HepG2 (cell line): ENCODE results near the gene TRIM8. TPM values are rescaled to one million over a fixed set of nuclear protein-coding genes. Genes with fewer than 3 reads are reported as not detected.

Source experiments
- CBX5 ChIP-seq: sonication (generic); formaldehyde crosslinking; IDR thresholded peaks from 2 replicates; pipeline ENCODE4 v1.4.0; 2020; ENCODE audit warnings: missing genetic modification reagents, borderline replicate concordance
- CERS6 ChIP-seq: sonication (generic); formaldehyde crosslinking; IDR thresholded peaks from 2 replicates; pipeline ENCODE4 v1.5.0; 2020; ENCODE audit warnings: missing genetic modification reagents
- CHCHD3 ChIP-seq: sonication (generic); formaldehyde crosslinking; IDR thresholded peaks from 2 replicates; pipeline ENCODE4 v1.8.0; 2022; ENCODE audit warnings: mild to moderate bottlenecking, missing genetic modification reagents, moderate library complexity
- HDAC2 ChIP-seq: sonication (generic); formaldehyde crosslinking; IDR thresholded peaks from 2 replicates; pipeline ENCODE4 v1.4.0; 2020; ENCODE audit warnings: missing genetic modification reagents
- KMT2A ChIP-seq: sonication (generic); formaldehyde crosslinking; IDR thresholded peaks from 2 replicates; pipeline ENCODE4 v1.4.0; 2020; ENCODE audit warnings: missing genetic modification reagents
- MEF2D ChIP-seq: sonication (generic); formaldehyde crosslinking; IDR thresholded peaks from 2 replicates; pipeline ENCODE4 v1.5.1; 2020; ENCODE audit warnings: mild to moderate bottlenecking, missing genetic modification reagents
- MXI1 ChIP-seq: IDR thresholded peaks from 3 replicates; pipeline ENCODE4 v1.6.1; 2012; ENCODE audit warnings: low read depth, low read length, inconsistent platforms, borderline replicate concordance
- MZF1 ChIP-seq: sonication (generic); formaldehyde crosslinking; IDR thresholded peaks from 2 replicates; pipeline ENCODE4 v1.8.1; 2023; ENCODE audit warnings: mild to moderate bottlenecking, missing genetic modification reagents, borderline replicate concordance
- NFYB ChIP-seq: sonication (generic); formaldehyde crosslinking; IDR thresholded peaks from 2 replicates; pipeline ENCODE4 v1.4.0; 2020; ENCODE audit warnings: missing genetic modification reagents
- PAF1 ChIP-seq: IDR thresholded peaks from 2 replicates; pipeline ENCODE4 v1.6.1; 2016; ENCODE audit warnings: missing genetic modification reagents, missing compliant biosample characterization
- RFX3 ChIP-seq: IDR thresholded peaks from 2 replicates; pipeline ENCODE4 v1.6.1; 2016; ENCODE audit warnings: missing biosample characterization, missing genetic modification reagents
- SIX1 ChIP-seq: sonication (generic); formaldehyde crosslinking; IDR thresholded peaks from 2 replicates; pipeline ENCODE4 v1.4.0; 2020; ENCODE audit warnings: missing genetic modification reagents, borderline replicate concordance
- ZBTB39 ChIP-seq: sonication (generic); formaldehyde crosslinking; IDR thresholded peaks from 2 replicates; pipeline ENCODE4 v1.5.0; 2020; ENCODE audit warnings: missing genetic modification reagents
- ZFP36L1 ChIP-seq: sonication (generic); formaldehyde crosslinking; IDR thresholded peaks from 2 replicates; pipeline ENCODE4 v1.8.0; 2022; ENCODE audit warnings: mild to moderate bottlenecking, missing genetic modification reagents, moderate library complexity
- ZNF10 ChIP-seq: sonication (generic); formaldehyde crosslinking; IDR thresholded peaks from 2 replicates; pipeline ENCODE4 v1.4.0; 2020; ENCODE audit warnings: mild to moderate bottlenecking, low read depth, missing genetic modification reagents, borderline replicate concordance
- ZNF414 ChIP-seq: sonication (generic); formaldehyde crosslinking; IDR thresholded peaks from 2 replicates; pipeline ENCODE4 v1.5.0; 2020; ENCODE audit warnings: missing genetic modification reagents
- ZNF589 ChIP-seq: sonication (generic); formaldehyde crosslinking; conservative IDR thresholded peaks from 2 replicates; pipeline ENCODE4 v1.8.0; 2022; ENCODE audit warnings: mild to moderate bottlenecking, moderate library complexity, missing genetic modification reagents
- ZSCAN9 ChIP-seq: IDR thresholded peaks from 2 replicates; pipeline ENCODE4 v1.6.1; 2016; ENCODE audit warnings: borderline replicate concordance
- polyA plus RNA-seq, 8 experiments: library from polyadenylated mRNA; depleted of rRNA in 3 of 8; stranded (reverse) in 7 of 8; unstranded in 1 of 8; fragments of >200 nt; fragmentation: Illumina TruSeq in 4 of 8; extraction: Trizol in 4 of 8; gene quantifications; 2 replicates each; pipeline versions ENCODE4 v1.2.1 to v1.2.3, GENCODE V29; 2011 to 2016; ENCODE audit warnings: low read depth in 4 of 8, missing spikeins in 1 of 8, mixed read lengths in 1 of 8; ENCODE audit not compliant: insufficient read depth in 1 of 8
- total RNA-seq, 5 experiments: library from RNA; depleted of rRNA; stranded (reverse); fragments of >200 nt; fragmentation: Illumina TruSeq; extraction: Trizol; gene quantifications; 2 replicates each; pipeline ENCODE4 v1.2.3, GENCODE V29; 2016; ENCODE audit warnings: low read depth in 1 of 5
- TF ChIP-seq, protein P1 (sequence below): sonication (generic); formaldehyde crosslinking; IDR thresholded peaks from 2 replicates; pipeline ENCODE4 v1.4.0; 2020; ENCODE audit warnings: missing genetic modification reagents
- TF ChIP-seq, protein P2 (sequence below): IDR thresholded peaks from 2 replicates; pipeline ENCODE4 v1.6.1; 2016; ENCODE audit warnings: mild to moderate bottlenecking
- TF ChIP-seq, protein P3 (sequence below): sonication (generic); formaldehyde crosslinking; conservative IDR thresholded peaks from 2 replicates; pipeline ENCODE4 v1.4.0; 2020; ENCODE audit warnings: missing genetic modification reagents

TRIM8 gene
- total and polyA plus RNA-seq, 2 of the 13 experiments (the other 11 are each of a cell fraction or from before 2014, with no cell fraction given) = 38.9 to 66.5 TPM

GRCh38 chr10:102660888-102661657 is 16.8 kb downstream of the TRIM8 start (continued):
- TF ChIP-seq MZF1 (no peak), ZFP36L1 (CRISPR knock-in tag) (no peak), SIX1 (CRISPR knock-in tag) (no peak), MEF2D (CRISPR knock-in tag) (peak; percentile 56; the same call in 1 of the 2 replicates), NFYB (CRISPR knock-in tag) (no peak), KMT2A (CRISPR knock-in tag) (no peak), ZBTB39 (CRISPR knock-in tag) (no peak), CBX5 (CRISPR knock-in tag) (peak; percentile 65; the same call in 1 of the 2 replicates), ZNF589 (CRISPR knock-in tag) (no peak), ZSCAN9 (peak; percentile 42; the same call in 1 of the 2 replicates), HDAC2 (peak; percentile 79), ZNF10 (CRISPR knock-in tag) (no peak), ZNF414 (CRISPR knock-in tag) (no peak), CERS6 (CRISPR knock-in tag) (no peak), MXI1 (no peak; the same call in 2 of the 3 replicates), RFX3 (no peak), PAF1 (CRISPR knock-in tag) (no peak; the same call in 1 of the 2 replicates), CHCHD3 (CRISPR knock-in tag) (no peak)
- TF ChIP-seq, protein P1, sequence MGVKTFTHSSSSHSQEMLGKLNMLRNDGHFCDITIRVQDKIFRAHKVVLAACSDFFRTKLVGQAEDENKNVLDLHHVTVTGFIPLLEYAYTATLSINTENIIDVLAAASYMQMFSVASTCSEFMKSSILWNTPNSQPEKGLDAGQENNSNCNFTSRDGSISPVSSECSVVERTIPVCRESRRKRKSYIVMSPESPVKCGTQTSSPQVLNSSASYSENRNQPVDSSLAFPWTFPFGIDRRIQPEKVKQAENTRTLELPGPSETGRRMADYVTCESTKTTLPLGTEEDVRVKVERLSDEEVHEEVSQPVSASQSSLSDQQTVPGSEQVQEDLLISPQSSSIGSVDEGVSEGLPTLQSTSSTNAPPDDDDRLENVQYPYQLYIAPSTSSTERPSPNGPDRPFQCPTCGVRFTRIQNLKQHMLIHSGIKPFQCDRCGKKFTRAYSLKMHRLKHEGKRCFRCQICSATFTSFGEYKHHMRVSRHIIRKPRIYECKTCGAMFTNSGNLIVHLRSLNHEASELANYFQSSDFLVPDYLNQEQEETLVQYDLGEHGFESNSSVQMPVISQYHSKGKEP (CRISPR knock-in tag) = no peak
- TF ChIP-seq, protein P2, sequence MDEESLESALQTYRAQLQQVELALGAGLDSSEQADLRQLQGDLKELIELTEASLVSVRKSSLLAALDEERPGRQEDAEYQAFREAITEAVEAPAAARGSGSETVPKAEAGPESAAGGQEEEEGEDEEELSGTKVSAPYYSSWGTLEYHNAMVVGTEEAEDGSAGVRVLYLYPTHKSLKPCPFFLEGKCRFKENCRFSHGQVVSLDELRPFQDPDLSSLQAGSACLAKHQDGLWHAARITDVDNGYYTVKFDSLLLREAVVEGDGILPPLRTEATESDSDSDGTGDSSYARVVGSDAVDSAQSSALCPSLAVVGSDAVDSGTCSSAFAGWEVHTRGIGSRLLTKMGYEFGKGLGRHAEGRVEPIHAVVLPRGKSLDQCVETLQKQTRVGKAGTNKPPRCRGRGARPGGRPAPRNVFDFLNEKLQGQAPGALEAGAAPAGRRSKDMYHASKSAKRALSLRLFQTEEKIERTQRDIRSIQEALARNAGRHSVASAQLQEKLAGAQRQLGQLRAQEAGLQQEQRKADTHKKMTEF = peak; percentile 83
- TF ChIP-seq, protein P3, sequence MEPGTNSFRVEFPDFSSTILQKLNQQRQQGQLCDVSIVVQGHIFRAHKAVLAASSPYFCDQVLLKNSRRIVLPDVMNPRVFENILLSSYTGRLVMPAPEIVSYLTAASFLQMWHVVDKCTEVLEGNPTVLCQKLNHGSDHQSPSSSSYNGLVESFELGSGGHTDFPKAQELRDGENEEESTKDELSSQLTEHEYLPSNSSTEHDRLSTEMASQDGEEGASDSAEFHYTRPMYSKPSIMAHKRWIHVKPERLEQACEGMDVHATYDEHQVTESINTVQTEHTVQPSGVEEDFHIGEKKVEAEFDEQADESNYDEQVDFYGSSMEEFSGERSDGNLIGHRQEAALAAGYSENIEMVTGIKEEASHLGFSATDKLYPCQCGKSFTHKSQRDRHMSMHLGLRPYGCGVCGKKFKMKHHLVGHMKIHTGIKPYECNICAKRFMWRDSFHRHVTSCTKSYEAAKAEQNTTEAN (CRISPR knock-in tag) = no peak
